ENCODE results near the gene NMNAT2. TPM values are rescaled to one million over a fixed set of nuclear protein-coding genes. Genes with fewer than 3 reads are reported as not detected.
"Not testable (repeated sequence)": the region's sequence is repeated elsewhere in the genome, so short reads cannot be mapped to it uniquely, and the experiment has no call there.

Gene NMNAT2
- total RNA-seq, 1 donor from 2014 or later: 0.20 TPM

GRCh38 chr1:183418696-183419095 is 516 bp upstream of the NMNAT2 start:
- no peak for DNase-seq (ENCODE audit: low read depth in 2 of 2)

GRCh38 chr1:183416850-183417771 is 1.1 kb downstream of the NMNAT2 start:
- peak; percentile 65 to 66 for DNase-seq (ENCODE audit: low read depth in 2 of 2)

DNA sequence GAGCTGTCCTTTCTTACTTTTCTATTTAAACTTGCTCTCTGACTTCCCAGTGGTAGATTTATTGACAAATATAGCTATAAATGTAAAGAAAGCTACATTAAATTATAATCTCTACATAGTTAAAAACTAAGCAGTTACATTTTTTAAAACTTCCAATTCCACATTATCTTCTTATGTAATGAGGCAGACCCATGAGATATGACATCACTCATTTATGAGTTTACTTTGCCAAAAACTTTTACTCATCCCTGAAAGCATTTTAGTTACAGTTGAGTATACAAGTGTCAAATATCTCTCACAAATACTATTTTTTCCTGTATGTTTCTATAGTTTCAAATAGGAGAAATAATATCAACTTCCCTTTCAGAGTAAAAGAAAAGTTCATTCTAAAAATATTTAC is 3.8 kb downstream of the NMNAT2 start:
- DNase-seq (ENCODE audit: low read depth in 2 of 2): no peak

- no peak for DNase-seq (ENCODE audit: low read depth in 2 of 2)
Measured at GRCh38 chr1:183411091-183411490, 7.1 kb downstream of the NMNAT2 start.

- DNase-seq (ENCODE audit: low read depth in 2 of 2): no peak
Measured at GRCh38 chr1:183407961-183408360, 10.2 kb downstream of the NMNAT2 start.

- DNase-seq (ENCODE audit: low read depth in 2 of 2): no peak
Measured at GRCh38 chr1:183407474-183407873, 10.7 kb downstream of the NMNAT2 start.

- no peak for DNase-seq (ENCODE audit: low read depth in 2 of 2)
Measured at GRCh38 chr1:183404476-183404875, 13.7 kb downstream of the NMNAT2 start.

- DNase-seq (ENCODE audit: low read depth in 2 of 2): no peak
Measured at GRCh38 chr1:183403498-183403897, 14.7 kb downstream of the NMNAT2 start.

DNA sequence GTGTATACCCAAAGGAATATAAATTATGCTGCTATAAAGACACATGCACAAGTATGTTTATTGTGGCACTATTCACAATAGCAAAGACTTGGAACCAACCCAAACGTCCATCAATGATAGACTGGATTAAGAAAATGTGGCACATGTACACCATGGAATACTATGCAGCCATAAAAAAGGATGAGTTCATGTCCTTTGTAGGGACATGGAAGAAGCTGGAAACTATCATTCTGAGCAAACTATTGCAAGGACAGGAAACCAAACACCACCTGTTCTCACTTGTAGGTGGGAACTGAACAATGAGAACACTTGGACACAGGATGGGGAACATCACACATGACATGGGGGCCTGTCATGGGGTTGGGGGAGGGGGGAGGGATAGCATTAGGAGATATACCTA is 16.6 kb downstream of the NMNAT2 start:
- DNase-seq (ENCODE audit: low read depth in 2 of 2): not testable (repeated sequence)

- DNase-seq (ENCODE audit: low read depth in 2 of 2): no peak
Measured at GRCh38 chr1:183394435-183394834, 23.7 kb downstream of the NMNAT2 start.

DNA sequence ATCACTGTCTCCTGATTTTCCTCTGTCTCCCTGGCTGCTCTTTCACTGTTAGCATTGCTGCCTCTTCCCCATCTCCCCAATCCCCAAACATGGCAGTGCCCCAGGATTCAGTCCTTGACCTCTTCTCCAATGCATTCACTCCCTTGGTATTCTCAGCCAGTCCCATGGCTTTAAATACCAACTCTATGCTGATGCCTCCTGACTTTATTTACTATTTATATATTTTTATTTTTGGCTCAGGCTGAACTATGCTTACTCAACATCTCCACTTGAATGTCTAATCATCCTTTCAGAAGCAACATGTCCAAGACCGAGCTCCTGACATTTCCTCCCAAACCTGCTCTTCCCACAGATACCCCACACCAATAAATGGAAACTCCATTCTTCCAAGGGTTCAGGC is 26.3 kb downstream of the NMNAT2 start:
- DNase-seq (ENCODE audit: low read depth in 2 of 2): no peak

DNA sequence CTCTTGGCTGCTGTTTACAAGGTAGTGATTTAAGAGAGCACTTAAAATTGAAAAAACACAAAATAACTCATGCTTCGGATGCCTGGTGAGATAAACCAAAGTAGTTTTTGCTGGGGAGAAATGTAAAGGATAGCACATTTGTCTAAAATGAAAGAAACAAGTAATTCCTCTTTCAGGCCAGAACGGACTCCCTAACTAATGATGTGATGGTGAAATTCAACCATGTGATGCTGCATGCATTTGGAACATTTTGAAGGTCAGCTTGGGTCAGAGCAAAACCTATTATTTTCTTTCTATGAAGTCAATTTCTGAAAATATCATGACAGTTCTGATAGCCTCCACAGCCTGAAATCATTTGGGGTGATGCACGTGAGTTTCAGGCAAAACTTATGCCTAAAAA is 27.6 kb downstream of the NMNAT2 start:
- no peak for DNase-seq (ENCODE audit: low read depth in 2 of 2)

DNA sequence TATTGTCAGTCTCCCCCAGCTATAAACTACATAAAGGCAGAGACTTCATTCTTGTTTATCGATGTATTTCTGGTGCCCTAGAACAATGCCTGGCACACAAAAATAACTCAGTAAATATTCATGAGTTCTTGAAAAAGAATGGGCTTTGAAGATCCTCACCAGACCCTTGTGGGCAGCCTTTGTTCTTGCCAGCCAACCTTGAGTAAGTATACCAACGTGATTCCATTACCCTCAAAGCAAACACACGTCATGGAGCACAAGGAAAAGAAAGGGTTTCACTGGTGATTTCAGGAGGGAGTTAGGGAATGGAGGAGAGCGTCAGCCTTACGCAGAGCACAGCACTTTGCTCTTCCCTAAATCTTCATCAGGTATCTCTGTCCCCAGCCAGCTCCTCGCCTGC is 29.4 kb downstream of the NMNAT2 start:
- no peak for DNase-seq (ENCODE audit: low read depth in 2 of 2)

DNA sequence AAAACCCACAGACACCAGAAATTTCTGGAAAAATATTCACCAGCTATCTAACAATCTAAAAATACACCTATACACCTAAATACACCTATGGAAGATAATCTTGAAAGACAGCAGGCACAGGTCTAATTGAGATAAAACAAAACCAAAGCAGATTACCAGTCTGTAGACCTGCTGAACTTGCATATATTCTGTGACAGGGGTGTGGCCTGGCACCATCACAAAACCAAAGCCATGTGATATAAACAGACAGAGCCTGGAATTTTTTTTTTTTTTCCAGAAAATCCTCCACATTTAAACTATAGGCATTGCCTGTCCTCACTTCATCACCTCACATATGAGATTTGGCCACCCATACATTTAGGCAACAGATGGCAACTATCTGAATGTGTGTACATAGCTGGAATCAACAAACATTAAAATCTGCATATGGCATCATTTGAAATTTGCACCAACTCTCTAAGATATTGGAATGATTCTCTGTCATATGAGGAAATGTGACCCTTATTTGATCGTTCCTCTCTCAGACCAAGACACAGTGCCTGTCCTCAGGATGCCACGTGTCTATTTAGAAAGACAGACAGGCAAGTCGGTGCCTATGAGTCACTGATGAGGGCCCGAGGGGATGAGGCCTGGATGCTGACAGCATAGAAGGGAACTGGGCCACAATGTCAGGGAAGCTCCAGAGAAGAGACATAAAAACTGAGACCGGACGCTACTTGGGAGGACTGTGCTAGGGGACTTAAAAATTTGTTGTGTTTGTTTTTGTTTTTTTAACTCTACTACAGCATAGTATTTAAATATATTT is 32.6 kb downstream of the NMNAT2 start:
- DNase-seq (ENCODE audit: low read depth in 2 of 2): no peak

DNA sequence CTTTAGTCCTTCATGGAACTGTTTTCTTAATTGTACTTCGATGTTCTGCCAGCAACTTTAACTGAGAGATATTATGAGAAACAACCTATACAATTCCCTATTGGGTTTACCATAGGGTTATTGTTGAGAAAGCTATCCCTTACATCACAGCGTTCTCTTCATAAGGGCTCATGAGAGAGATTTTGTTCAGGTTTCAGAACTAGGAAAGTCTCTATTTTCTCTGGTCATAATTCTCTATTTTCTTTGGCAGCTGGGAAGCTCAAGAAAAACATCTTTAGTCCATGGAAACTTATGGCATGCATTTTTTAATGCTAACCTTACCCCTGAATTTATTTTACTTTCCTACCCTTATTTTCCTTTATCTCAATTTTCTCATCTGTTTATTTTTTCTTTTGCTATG is 38.2 kb downstream of the NMNAT2 start:
- no peak for DNase-seq (ENCODE audit: low read depth in 2 of 2)

- no peak for DNase-seq (ENCODE audit: low read depth in 2 of 2)
Measured at GRCh38 chr1:183375381-183375780, 42.8 kb downstream of the NMNAT2 start.

DNA sequence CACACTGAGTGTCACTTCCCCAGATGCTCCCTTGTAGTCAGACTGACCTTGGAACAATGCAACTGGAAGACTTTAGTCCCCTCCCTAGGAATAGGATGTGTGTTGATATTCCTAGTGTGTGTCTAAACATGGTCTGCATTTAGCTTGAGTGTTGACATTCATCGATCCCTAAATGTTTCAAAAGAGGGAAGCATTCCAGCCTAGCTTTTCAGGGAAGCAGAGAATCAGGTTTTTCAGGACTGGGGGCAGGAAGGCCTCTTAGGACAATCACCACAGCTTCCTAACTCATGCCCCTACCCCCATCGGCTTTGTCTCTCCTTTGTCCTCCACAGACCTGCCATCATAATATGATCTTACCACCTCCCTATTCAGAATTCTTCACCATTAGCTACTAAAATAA is 43.4 kb downstream of the NMNAT2 start:
- no peak for DNase-seq (ENCODE audit: low read depth in 2 of 2)

- DNase-seq (ENCODE audit: low read depth in 2 of 2): no peak
Measured at GRCh38 chr1:183372586-183373230, 45.5 kb downstream of the NMNAT2 start.

GRCh38 chr1:183370399-183371058 is 47.7 kb downstream of the NMNAT2 start:
- DNase-seq (ENCODE audit: low read depth in 2 of 2): no peak

DNA sequence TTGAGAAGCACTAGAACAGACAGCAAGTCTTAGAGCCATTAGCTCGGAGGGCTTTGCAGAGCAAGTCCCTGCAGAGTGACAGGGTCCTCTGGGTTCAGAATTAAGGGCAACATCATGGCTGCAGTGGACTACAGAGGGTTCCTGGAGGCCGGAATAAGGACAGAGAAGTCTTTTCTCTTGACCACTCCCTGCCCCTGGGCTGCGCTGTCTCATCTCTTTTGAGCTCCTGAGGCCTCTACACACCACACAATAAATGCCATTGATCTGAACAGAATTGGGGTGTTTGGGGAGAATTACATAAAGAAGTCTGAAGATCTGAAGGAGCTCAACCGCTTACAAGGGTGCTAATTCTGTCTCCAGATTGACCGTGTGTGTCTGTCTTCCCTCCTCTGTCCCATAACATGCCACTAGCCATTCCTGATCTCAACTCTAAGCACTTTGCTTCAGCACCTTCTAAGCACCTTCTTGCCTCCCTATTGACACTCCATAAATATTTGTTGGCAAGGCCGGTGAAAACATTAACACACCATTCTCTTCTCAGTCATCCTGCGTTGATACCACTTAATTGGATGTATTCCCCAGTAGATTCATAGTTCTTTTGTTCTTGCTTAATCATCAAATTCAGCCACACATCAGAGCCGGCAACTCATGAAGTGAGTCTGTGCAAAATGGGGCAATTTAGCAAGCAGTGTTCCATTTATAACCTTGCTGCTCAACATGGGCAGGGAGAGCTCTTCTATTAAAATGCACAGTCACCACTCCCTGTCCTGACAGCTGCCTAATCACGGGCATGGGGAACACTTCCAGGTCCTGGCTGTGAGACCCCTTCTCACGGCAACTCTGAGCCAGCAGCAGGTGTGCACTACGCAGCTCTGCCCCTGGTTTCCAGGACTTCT is 49.7 kb downstream of the NMNAT2 start:
- DNase-seq (ENCODE audit: low read depth in 2 of 2): no peak

DNA sequence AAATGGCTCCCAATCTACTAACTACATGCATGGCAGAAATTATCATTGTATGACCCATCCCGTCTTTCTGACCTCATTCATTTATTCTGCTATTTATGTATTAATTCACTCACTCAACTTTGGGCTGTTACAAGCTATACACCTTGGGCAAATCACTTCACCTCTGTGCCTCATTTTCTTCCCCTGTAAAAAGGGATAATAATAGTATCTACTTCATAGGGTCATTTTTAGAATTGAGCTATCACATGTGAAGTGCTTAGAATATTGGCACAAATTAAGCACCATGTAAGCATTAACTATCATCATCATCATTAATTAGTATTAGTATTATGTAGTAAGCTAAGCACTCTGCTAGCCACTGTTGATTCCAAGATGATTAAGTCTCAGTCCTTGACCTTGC is 52.1 kb downstream of the NMNAT2 start:
- no peak for DNase-seq (ENCODE audit: low read depth in 2 of 2)
